ENCODE measurements around the gene RFX3. TPM values are rescaled to one million over a fixed set of nuclear protein-coding genes. Genes with fewer than 3 reads are reported as not detected.

Gene RFX3
- total and polyA plus RNA-seq, 2 of the 13 experiments (the other 11 are each of a cell fraction or from before 2014, with no cell fraction given) = 2.7 to 5.3 TPM

- CTCF ChIA-PET (ENCODE audit: low intra/inter-chr PET ratio, low total read pairs) = no interaction called here
- H4K20me1 ChIP-seq (ENCODE audit: insufficient read depth, low read length) = no peaks in the 10 kb centered on the region
- ATAC-seq (no peak), FAIRE-seq (no peak), DNase-seq (ENCODE audit: low spot score) (no peak)
- 83% methylated on average over 3 of the region's 3 CpGs for WGBS (ENCODE audit: low lambda C conversion rate)
- H3K79me2 ChIP-seq (ENCODE audit: insufficient read depth, low read length) = no peaks in the 10 kb centered on the region
- no peaks in the 10 kb centered on the region; a peak in 1 of 5 replicates for H3K36me3 ChIP-seq (replicated peaks in 1 of 2; ENCODE audit: control insufficient read depth in 1 of 2, insufficient read depth in 2 of 2, low read length in 2 of 2)
- H3K4me2 ChIP-seq (ENCODE audit: low read depth, low read length) = no peak overlapping the region
- H3K4me1 ChIP-seq (ENCODE audit: insufficient read depth, low read length) = peaks cover 13% of the 10 kb centered on the region
- POLR2A ChIA-PET = interaction anchor here (1.2 kb wide), 1 partner anchor 46 kb away, joined by 3 read pairs; no protein-coding TSS in a partner anchor
- in situ Hi-C loops (cut with HindIII; ENCODE audit: extremely low pct_ligation_motif_present, low pct_unique_long_range_greater_than_20kb) = no loop called here
- H3K27me3 ChIP-seq (ENCODE audit: control insufficient read depth in 1 of 2, insufficient read depth in 2 of 2, low read length in 2 of 2) = no peaks in the 10 kb centered on the region
- H3K27ac ChIP-seq (ENCODE audit: extremely low read length, insufficient read depth, low read length) = no peak overlapping the region
- intact Hi-C loops (cut with micrococcal nuclease; ENCODE audit: unreplicated experiment) = no loop called here
- BruUV-seq (replicated peaks) = no TSS peak
- TF ChIP-seq GATA4 (IDR thresholded peaks at IDR 0.05; ENCODE audit: borderline replicate concordance, low read depth) = no peak
- TF ChIP-seq ZNF446 (CRISPR knock-in tag; IDR thresholded peaks at IDR 0.05) = no peak
- TF ChIP-seq SNAI1 (CRISPR knock-in tag; IDR thresholded peaks at IDR 0.05; ENCODE audit: borderline replicate concordance) = no peak
- TF ChIP-seq HOMEZ (CRISPR knock-in tag; IDR thresholded peaks at IDR 0.05; ENCODE audit: low read depth) = no peak
- TF ChIP-seq JUN (CRISPR knock-in tag; IDR thresholded peaks at IDR 0.05) = no peak
- no peak for TF ChIP-seq EP300 (IDR thresholded peaks at IDR 0.05; ENCODE audit: low read depth in 2 of 2, low read length in 2 of 2)
- TF ChIP-seq EP300 (CRISPR knock-in tag; IDR thresholded peaks at IDR 0.05; ENCODE audit: borderline replicate concordance) = no peak
- no peak for TF ChIP-seq NRL (CRISPR knock-in tag; IDR thresholded peaks at IDR 0.05; ENCODE audit: borderline replicate concordance)
- no peak for TF ChIP-seq KDM5A (IDR thresholded peaks at IDR 0.05; ENCODE audit: borderline replicate concordance, low read length)
- no peak for TF ChIP-seq REL (CRISPR knock-in tag; conservative IDR thresholded peaks at IDR 0.05)
- TF ChIP-seq BCL6 (CRISPR knock-in tag; IDR thresholded peaks at IDR 0.05) = no peak
- no peak for TF ChIP-seq PRDM15 (CRISPR knock-in tag; IDR thresholded peaks at IDR 0.05)
- TF ChIP-seq ZFP36L1 (CRISPR knock-in tag; IDR thresholded peaks at IDR 0.05) = no peak
- no peak for TF ChIP-seq FOSL1 (CRISPR knock-in tag; IDR thresholded peaks at IDR 0.05; ENCODE audit: borderline replicate concordance)
- TF ChIP-seq ELF3 (CRISPR knock-in tag; IDR thresholded peaks at IDR 0.05) = no peak
- no peak for TF ChIP-seq ZNF614 (CRISPR knock-in tag; IDR thresholded peaks at IDR 0.05; ENCODE audit: borderline replicate concordance)
- TF ChIP-seq ZNF607 (CRISPR knock-in tag; IDR thresholded peaks at IDR 0.05; ENCODE audit: borderline replicate concordance) = no peak
- H2AFZ ChIP-seq (ENCODE audit: low read length) = no peak overlapping the region
- H3K9me3 ChIP-seq (ENCODE audit: low read length) = no peaks in the 10 kb centered on the region
- H3K9ac ChIP-seq (ENCODE audit: insufficient read depth, low read depth, low read length) = no peak overlapping the region
- no peak overlapping the region for H3K4me3 ChIP-seq (replicated peaks in 1 of 3; ENCODE audit: insufficient read depth in 1 of 3, low read depth in 2 of 3, low read length in 3 of 3)
These were observed 45.5 kb downstream of the RFX3 start for GRCh38 chr9:3480353-3480655.

Data from HepG2 (cell line).